Glutamatergic neuron (in vitro differentiated cells): ENCODE measurements around the gene FAIM. TPM values are rescaled to one million over a fixed set of nuclear protein-coding genes. Genes with fewer than 3 reads are reported as not detected.
A peak's percentile ranks its signal among the peaks of the same experiment; 100 is the strongest.

Experiments used
- DNase-seq: peaks from one replicate; pipeline ENCODE4 v3.0.0; 2022
- H3K27ac Mint-ChIP-seq: one replicate; pipeline ENCODE4 v1.8.0; 2020; ENCODE audit warnings: mild to moderate bottlenecking, mixed read lengths, inconsistent platforms; ENCODE audit not compliant: unreplicated experiment
- H3K27me3 Mint-ChIP-seq: one replicate; pipeline ENCODE4 v1.8.0; 2020; ENCODE audit warnings: mild to moderate bottlenecking, moderate library complexity, mixed read lengths, inconsistent platforms; ENCODE audit not compliant: unreplicated experiment
- H3K36me3 Mint-ChIP-seq: one replicate; pipeline ENCODE4 v1.8.0; 2020; ENCODE audit warnings: mild to moderate bottlenecking, mixed read lengths, inconsistent platforms; ENCODE audit not compliant: unreplicated experiment
- H3K4me1 Mint-ChIP-seq: one replicate; pipeline ENCODE4 v1.8.0; 2020; ENCODE audit warnings: mild to moderate bottlenecking, low read depth, mixed read lengths, inconsistent platforms; ENCODE audit not compliant: unreplicated experiment
- H3K4me3 Mint-ChIP-seq: one replicate; pipeline ENCODE4 v1.8.0; 2020; ENCODE audit warnings: mild to moderate bottlenecking, mixed read lengths, inconsistent platforms; ENCODE audit not compliant: unreplicated experiment
- H3K9me3 Mint-ChIP-seq: one replicate; pipeline ENCODE4 v1.8.0; 2020; ENCODE audit warnings: mild to moderate bottlenecking, moderate library complexity, mixed read lengths, inconsistent platforms; ENCODE audit not compliant: unreplicated experiment
- total RNA-seq: library from RNA; stranded (reverse); fragmentation: NEBNext Ultra II Directional; extraction: Animal tissue kit (Norgen Biotek cat#: 25700); gene quantifications from one replicate; pipeline ENCODE4 v1.2.1, GENCODE V29; 2021; ENCODE audit not compliant: unreplicated experiment
- TF ChIP-seq, protein P1 (sequence below): fragments of 200-600 bp; sonication (generic); IDR thresholded peaks from one replicate; pipeline ENCODE4 v1.5.0; 2021; ENCODE audit not compliant: partially characterized antibody, unreplicated experiment

Gene FAIM
- total RNA-seq, 1 donor from 2014 or later: 14.7 TPM

DNA sequence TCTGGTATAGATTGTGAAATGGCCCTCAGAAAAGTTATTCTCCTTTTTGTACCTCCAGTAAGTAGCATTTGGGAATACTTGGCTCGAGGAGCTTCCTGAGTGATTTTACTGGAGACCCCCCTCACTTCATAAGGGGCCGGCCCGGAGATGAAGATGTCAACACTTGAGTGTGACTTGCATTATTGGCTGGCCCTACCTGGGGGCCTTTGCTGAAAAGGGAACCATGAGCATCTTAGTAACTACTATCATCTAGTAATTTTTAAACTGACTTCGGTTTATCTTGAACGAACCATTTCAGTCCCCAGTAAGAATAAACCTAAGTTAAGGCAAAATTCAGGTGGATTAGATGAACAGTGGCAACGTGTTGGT lies 1.3 kb downstream of the FAIM start:
- DNase-seq: no peak
- Mint-ChIP-seq H3K4me1 (peaks cover 13% of the 10 kb centered on the region), H3K4me3 (peak overlapping the region; percentile 90), H3K27ac (no peak overlapping the region), H3K27me3 (peaks cover 9% of the 10 kb centered on the region), H3K36me3 (peaks cover 4% of the 10 kb centered on the region), H3K9me3 (peaks cover 9% of the 10 kb centered on the region)
- TF ChIP-seq, protein P1, sequence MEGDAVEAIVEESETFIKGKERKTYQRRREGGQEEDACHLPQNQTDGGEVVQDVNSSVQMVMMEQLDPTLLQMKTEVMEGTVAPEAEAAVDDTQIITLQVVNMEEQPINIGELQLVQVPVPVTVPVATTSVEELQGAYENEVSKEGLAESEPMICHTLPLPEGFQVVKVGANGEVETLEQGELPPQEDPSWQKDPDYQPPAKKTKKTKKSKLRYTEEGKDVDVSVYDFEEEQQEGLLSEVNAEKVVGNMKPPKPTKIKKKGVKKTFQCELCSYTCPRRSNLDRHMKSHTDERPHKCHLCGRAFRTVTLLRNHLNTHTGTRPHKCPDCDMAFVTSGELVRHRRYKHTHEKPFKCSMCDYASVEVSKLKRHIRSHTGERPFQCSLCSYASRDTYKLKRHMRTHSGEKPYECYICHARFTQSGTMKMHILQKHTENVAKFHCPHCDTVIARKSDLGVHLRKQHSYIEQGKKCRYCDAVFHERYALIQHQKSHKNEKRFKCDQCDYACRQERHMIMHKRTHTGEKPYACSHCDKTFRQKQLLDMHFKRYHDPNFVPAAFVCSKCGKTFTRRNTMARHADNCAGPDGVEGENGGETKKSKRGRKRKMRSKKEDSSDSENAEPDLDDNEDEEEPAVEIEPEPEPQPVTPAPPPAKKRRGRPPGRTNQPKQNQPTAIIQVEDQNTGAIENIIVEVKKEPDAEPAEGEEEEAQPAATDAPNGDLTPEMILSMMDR: no peak

DNA sequence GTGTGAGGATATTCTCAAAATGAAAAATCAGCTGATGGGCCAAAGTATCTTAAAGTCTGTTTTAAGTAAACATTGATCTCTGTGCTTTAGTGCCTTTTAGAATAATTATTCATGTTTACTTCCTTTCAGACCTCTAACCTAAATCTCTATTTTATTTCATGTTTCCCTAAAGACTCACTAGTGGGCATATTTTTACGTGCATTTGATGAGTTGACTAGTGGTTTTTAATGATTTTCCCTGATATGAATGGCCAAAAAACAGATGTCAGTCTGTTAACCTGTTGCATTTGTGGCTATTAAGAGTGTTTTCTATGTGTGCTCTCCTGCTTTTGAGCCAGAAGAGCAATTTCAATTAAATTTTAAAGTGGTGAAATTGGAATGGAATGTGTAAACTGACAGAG lies 6.9 kb downstream of the FAIM start:
- H3K27ac Mint-ChIP-seq: no peak overlapping the region
- no peak overlapping the region for H3K4me3 Mint-ChIP-seq
- no peaks in the 10 kb centered on the region for H3K9me3 Mint-ChIP-seq
- TF ChIP-seq, protein P1: no peak
- H3K36me3 Mint-ChIP-seq: no peaks in the 10 kb centered on the region
- H3K4me1 Mint-ChIP-seq: peaks cover 7% of the 10 kb centered on the region
- no peaks in the 10 kb centered on the region for H3K27me3 Mint-ChIP-seq
- DNase-seq: no peak

DNA sequence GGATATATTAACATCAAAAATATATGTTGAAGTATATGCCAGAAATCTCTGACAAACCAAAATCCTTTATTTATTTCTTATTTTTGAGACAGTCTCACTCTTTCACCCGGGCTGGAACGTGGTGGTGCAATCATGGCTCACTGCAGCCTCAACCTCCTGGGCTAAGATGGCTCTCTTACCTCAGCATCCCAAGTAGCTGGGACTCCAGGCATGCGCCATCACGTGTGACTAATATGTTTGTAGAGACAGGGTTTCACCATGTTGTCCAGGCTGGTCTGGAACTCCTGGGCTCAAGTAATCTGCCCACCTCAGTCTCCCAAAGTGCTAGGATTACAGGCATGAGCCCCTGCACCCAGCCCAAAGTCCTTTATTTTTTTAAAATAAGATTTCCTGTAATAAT lies 11.9 kb downstream of the FAIM start:
- TF ChIP-seq, protein P1: no peak
- Mint-ChIP-seq H3K4me1 (no peaks in the 10 kb centered on the region), H3K27ac (no peak overlapping the region), H3K27me3 (no peaks in the 10 kb centered on the region), H3K4me3 (no peak overlapping the region), H3K36me3 (no peaks in the 10 kb centered on the region), H3K9me3 (peaks cover 2% of the 10 kb centered on the region)
- DNase-seq: no peak

DNA sequence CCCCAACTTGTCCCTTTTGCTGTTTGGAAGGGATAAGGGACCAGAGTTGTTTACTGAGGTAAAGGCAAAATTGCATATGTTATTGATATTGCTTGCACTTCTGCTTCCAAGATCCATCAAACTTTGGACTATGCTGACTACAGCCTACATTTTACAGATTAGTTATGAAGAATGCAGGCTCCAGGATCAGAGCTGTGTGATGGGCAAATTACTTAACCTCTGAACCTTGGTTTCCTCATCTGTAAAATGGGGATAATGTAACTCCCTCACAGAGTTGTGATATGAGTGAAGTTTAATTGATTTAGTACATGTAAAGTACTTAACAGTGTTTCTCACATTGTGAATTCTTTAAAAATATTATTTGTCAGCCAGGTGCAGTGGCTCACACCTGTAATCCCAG lies 15.9 kb downstream of the FAIM start:
- H3K36me3 Mint-ChIP-seq: no peaks in the 10 kb centered on the region
- H3K27me3 Mint-ChIP-seq: no peaks in the 10 kb centered on the region

DNA sequence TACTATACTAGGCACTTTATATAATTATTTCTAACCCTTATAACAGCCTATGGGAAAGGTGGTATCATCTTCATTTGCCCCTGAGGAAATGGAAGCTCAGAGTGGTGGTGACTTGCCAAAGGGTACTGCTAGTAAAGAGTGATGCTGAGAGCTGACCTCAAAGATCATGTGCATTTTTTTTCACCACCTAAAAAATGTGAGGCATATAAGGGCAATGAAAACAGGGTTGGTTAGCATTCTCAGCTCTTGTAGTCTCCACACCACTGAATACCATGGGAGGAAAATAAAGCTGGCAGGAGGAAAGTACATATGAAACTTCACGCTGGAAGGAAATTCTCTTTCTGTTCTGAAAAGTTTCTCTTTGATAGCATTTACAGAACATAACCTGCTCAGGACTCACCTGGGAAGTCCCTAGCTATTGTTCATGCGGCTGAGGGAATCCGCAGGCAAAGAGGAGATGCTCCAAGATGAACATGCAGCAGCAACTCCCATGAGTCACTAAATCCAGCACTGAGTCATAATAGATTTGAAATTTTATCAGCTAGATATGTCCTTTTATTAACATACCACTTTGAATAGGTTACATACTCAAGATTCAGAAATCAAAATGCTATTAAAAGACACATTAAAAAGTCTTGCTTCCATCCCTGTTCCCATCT lies 17.3 kb downstream of the FAIM start:
- Mint-ChIP-seq H3K36me3 (no peaks in the 10 kb centered on the region), H3K4me1 (peaks cover 3% of the 10 kb centered on the region), H3K27ac (no peak overlapping the region), H3K4me3 (no peak overlapping the region), H3K27me3 (no peaks in the 10 kb centered on the region), H3K9me3 (peaks cover 2% of the 10 kb centered on the region)
- DNase-seq: no peak
- TF ChIP-seq, protein P1: no peak

More for the DNA sequence above, 15.9 kb downstream of the FAIM start:
- Mint-ChIP-seq H3K9me3 (peaks cover 2% of the 10 kb centered on the region), H3K4me3 (no peak overlapping the region), H3K27ac (no peak overlapping the region), H3K4me1 (peaks cover 3% of the 10 kb centered on the region)
- TF ChIP-seq, protein P1: no peak
- no peak for DNase-seq
